NCI-H2227 (cell line): ENCODE results near the gene MCM3AP.

Experiments
- DNase-seq: peaks from one replicate; lab custom pipeline; 2025; ENCODE audit not compliant: unreplicated experiment; lab: John Stamatoyannopoulos, UW

MCM3AP gene

DNA sequence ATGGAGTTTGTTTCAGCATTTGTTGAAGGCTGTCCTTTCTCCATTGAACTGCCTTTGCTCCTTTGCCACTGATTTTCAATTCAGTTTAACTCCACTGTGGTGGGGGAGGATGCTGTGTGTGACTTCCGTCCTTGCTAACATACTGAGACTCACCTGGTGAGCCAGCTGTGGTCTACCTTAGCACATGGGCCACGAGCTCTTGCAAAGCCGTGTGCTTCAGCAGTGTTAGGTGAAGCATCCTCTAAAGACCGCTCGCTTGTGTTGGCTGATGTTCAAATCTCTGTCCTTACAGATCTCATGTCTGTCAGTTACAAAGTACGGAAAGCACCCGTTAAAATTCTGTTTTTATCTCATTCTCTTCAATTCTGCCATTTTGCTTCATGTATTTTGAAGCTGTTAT lies 97.6 kb downstream of the MCM3AP start:
- DNase-seq = no peak

DNA sequence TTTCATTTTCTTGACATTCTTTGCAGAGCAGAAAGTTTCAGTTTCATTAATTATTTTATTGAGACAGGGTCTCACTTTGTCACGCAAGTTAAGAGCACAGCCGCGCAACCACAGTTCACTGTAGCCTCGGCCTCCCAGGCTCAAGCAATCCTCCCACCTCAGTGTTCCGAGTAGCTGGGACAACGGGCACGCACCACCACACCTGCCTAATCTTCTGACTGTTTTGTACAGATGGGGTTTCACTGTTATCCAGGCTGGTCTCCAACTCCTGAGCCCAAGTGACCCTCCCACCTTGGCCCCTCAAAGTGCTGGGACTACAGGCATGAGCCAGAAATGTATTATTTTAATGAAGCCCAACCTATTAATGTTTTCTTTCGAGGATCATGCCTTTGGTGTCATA lies 98.2 kb downstream of the MCM3AP start:
- DNase-seq = no peak

DNA sequence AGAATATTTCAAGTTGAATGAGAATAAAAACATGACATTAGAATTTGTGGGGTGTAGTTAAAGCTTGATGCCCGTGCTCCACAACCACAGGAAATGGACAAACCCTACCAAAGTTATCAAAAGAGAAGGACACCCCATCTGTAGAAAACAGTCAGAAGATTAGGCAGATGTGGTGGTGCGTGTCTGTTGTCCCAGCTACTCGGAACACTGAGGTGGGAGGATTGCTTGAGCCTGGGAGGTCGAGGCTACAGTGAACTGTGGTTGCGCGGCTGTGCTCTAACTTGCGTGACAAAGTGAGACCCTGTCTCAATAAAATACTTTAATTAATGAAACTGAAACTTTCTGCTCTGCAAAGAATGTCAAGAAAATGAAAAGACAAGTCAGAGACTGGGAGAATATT lies 99.7 kb downstream of the MCM3AP start:
- no peak for DNase-seq
